Activated T-cell treated with anti-CD3 and anti-CD28 coated beads, Interleukin-2, amount 50 U/mL, for 4 hours (primary cell): ENCODE measurements around the gene RAB35. TPM values are rescaled to one million over a fixed set of nuclear protein-coding genes. Genes with fewer than 3 reads are reported as not detected.
"Not testable (repeated sequence)": the region's sequence is repeated elsewhere in the genome, so short reads cannot be mapped to it uniquely, and the experiment has no call there.

ENCODE experiments used
- ATAC-seq, 2 donors: fragments of 200-7000 bp; cut with Tn5 transposase; one replicate each; pipeline ENCODE4 v1.10.0; 2021
- DNase-seq: peaks from one replicate; pipeline ENCODE4 v3.0.0-alpha.2; 2020
- H3K27me3 Mint-ChIP-seq: one replicate; pipeline ENCODE4 v1.8.0; 2021; ENCODE audit warnings: low read depth, mixed read lengths
- H3K36me3 Mint-ChIP-seq: one replicate; pipeline ENCODE4 v1.8.0; 2022; ENCODE audit warnings: mixed read lengths; ENCODE audit not compliant: insufficient read depth
- H3K4me1 Mint-ChIP-seq: one replicate; pipeline ENCODE4 v1.8.0; 2021; ENCODE audit warnings: low read depth, mixed read lengths
- H3K4me3 Mint-ChIP-seq: one replicate; pipeline ENCODE4 v1.8.0; 2021; ENCODE audit warnings: mild to moderate bottlenecking, moderate library complexity, mixed read lengths
- H3K9me3 Mint-ChIP-seq: one replicate; pipeline ENCODE4 v1.8.0; 2021; ENCODE audit warnings: mixed read lengths
- total RNA-seq, 3 donors: library from RNA; stranded (reverse); gene quantifications; one replicate each; pipeline ENCODE4 v1.2.1, GENCODE V29; 2021

The RAB35 gene
- total RNA-seq, 3 donors from 2014 or later: 70.4 to 90.8 (median 74.6) TPM

DNA sequence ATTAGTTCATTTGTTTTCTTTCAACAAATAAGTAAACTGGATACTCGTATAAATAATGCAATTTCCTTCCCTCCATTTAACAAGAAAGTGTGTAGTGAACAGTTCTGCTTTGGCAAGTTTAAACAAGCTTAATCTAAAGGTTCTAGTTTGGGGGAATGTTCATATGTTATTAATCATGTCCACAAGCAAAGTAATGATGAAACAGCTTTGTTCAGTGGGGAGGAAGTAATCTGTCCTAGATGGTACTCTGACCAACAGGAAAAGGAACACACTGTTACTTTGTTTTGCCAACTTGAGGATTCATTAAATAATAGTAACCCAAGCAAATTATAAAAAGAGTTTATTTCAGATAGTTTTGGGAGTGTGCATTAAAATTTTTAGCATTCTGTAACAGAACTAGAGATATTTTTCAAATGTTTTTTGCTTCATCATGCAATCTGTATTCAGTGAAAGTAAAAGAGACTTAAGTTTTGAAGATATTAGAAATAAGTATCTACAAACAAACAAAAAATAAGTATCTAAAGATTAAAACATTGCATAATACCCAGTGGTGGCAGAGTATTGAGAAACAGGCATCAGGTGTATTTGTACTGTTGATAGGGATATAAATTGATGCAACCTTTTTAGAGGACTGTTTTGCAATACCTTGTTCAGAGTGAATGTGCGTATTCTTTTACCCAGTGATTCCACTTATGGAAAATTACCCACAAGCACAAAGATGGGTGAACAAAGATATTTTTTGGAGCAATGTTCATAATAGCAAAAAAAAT, 61.1 kb downstream of the RAB35 start:
- DNase-seq: no peak
- peaks cover 10% of the 10 kb centered on the region for H3K4me1 Mint-ChIP-seq
- ATAC-seq: no peak
- H3K27me3 Mint-ChIP-seq: no peaks in the 10 kb centered on the region
- H3K4me3 Mint-ChIP-seq: no peak overlapping the region
- H3K36me3 Mint-ChIP-seq: peaks cover 18% of the 10 kb centered on the region
- no peaks in the 10 kb centered on the region for H3K9me3 Mint-ChIP-seq

DNA sequence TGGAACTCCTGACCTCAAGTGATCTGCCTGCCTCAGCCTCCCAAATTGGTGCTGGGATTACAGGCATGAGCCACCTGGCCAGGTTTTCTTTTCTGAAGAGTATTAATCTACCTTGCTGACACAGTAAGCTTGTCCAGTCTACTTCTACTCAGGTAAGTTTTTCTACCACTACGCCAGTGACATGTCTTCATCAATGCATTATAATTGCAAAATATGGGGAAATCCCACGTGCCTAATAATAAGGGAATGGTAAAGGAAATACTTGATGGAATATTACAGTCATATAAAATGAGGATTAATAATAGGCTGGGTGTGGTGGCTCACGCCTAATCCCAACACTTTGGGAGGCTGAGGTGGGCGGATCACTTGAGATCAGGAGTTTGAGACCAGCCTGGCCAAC, 62.3 kb downstream of the RAB35 start:
- H3K9me3 Mint-ChIP-seq: no peaks in the 10 kb centered on the region
- H3K4me1 Mint-ChIP-seq: peaks cover 12% of the 10 kb centered on the region
- DNase-seq (no peak), ATAC-seq (no peak)
- no peaks in the 10 kb centered on the region for H3K27me3 Mint-ChIP-seq
- H3K36me3 Mint-ChIP-seq: peaks cover 20% of the 10 kb centered on the region
- H3K4me3 Mint-ChIP-seq: no peak overlapping the region

DNA sequence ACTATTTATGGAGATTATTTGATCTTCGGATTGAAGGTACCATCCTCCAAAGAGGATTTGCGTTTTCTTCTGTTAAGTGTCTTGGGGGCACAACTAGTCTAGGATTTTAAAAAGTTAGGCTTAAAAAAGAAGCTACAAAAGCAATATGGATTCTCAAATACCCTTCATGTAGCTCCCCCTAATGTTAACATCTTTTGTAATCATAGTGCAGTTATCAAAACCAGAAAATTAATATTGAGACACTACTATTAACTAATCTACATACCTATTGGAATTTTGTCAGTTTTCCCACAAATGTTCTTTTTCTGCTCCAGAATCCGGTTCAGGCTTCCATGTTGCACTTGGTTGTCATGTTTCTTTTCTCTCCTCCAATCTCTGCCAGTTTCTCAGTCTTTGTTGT, 65.0 kb downstream of the RAB35 start:
- no peaks in the 10 kb centered on the region for H3K9me3 Mint-ChIP-seq
- peaks cover 35% of the 10 kb centered on the region for H3K4me1 Mint-ChIP-seq
- H3K27me3 Mint-ChIP-seq: no peaks in the 10 kb centered on the region
- no peak overlapping the region for H3K4me3 Mint-ChIP-seq
- peaks cover 27% of the 10 kb centered on the region for H3K36me3 Mint-ChIP-seq
- ATAC-seq (no peak), DNase-seq (no peak)

DNA sequence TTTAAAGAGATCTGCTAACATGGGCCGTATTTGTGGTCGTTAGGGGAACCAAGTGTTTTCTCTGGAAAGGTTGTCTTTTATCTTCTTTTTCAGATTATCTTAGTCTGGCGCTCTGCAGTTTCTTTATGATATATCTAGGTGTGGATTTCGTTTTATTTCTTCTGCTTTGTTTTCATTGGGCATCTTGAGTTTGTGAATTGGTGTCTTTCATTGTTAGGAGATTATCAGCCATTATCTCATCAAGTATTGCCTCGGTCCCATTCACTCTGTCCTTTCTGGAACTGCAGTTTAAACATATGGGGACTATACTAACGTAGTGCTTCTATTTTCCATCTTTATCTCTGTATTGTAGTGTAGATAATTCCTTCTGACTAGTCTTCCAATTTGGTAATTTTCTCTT, 67.1 kb downstream of the RAB35 start:
- Mint-ChIP-seq H3K36me3 (peaks cover 31% of the 10 kb centered on the region), H3K4me1 (peaks cover 42% of the 10 kb centered on the region)
- DNase-seq: no peak

DNA sequence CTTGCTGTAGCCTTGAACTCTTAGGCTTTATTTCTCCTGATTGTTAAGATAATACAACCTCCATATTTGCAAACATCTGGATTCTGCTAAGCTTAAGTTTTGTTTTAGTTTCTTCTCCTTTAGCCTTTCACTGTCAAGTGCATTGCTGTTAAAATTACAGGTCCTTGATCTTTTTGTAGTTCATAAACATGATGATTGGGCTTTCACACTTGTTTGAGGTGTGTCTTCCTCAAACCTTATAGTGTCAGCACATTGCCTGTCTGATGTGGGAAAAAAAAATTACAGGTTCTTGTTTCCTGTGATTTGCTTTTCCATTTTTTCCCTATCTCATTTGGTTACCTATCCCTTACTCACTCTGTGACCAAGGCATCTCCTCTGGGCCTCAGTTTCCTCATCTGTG, 68.3 kb downstream of the RAB35 start:
- DNase-seq: no peak
- peaks cover 32% of the 10 kb centered on the region for H3K36me3 Mint-ChIP-seq
- H3K27me3 Mint-ChIP-seq: no peaks in the 10 kb centered on the region
- H3K4me1 Mint-ChIP-seq: peaks cover 40% of the 10 kb centered on the region
- no peak for ATAC-seq
- H3K9me3 Mint-ChIP-seq: no peaks in the 10 kb centered on the region
- no peak overlapping the region for H3K4me3 Mint-ChIP-seq

More for the DNA sequence above, 67.1 kb downstream of the RAB35 start:
- no peaks in the 10 kb centered on the region for H3K27me3 Mint-ChIP-seq
- H3K4me3 Mint-ChIP-seq: no peak overlapping the region
- no peaks in the 10 kb centered on the region for H3K9me3 Mint-ChIP-seq
- ATAC-seq: no peak

GRCh38 chr12:120047072-120047471, 69.5 kb downstream of the RAB35 start:
- H3K36me3 Mint-ChIP-seq: peaks cover 33% of the 10 kb centered on the region
- H3K9me3 Mint-ChIP-seq: no peaks in the 10 kb centered on the region
- DNase-seq (no peak), ATAC-seq (no peak)
- H3K4me1 Mint-ChIP-seq: peaks cover 37% of the 10 kb centered on the region
- H3K27me3 Mint-ChIP-seq: no peaks in the 10 kb centered on the region
- H3K4me3 Mint-ChIP-seq: no peak overlapping the region

- H3K9me3 Mint-ChIP-seq, H3K27me3 Mint-ChIP-seq, H3K4me3 Mint-ChIP-seq, DNase-seq, ATAC-seq: not testable (repeated sequence)
- peaks cover 49% of the 10 kb centered on the region for H3K4me1 Mint-ChIP-seq
- H3K36me3 Mint-ChIP-seq: peaks cover 36% of the 10 kb centered on the region
Observed at GRCh38 chr12:120045367-120045766, 71.2 kb downstream of the RAB35 start.

Other genes starting within 250 kb of the RAB35 start
- 1 to 10 TPM; 5.2 to 8.9 (median 5.3) TPM for gene CIT, start 239.4 kb downstream of the RAB35 start, total RNA-seq
- gene BICDL1, start 127.5 kb downstream of the RAB35 start, total RNA-seq: 100 to 1,000 TPM; 121 to 152 (median 130) TPM
- 100 to 1,000 TPM; 192 to 204 (median 200) TPM for gene GCN1, start 78.0 kb upstream of the RAB35 start, total RNA-seq
- 1,000 to 10,000 TPM; 4,185 to 4,369 (median 4,226) TPM for gene RPLP0, start 84.4 kb upstream of the RAB35 start, total RNA-seq
- gene PXN, start 149.0 kb upstream of the RAB35 start, total RNA-seq: 10 to 100 TPM; 49.2 to 54.0 (median 51.1) TPM
- 1,000 to 10,000 TPM; 2,997 to 5,108 (median 5,011) TPM for gene RNU4-2, start 175.2 kb upstream of the RAB35 start, total RNA-seq
- gene RNU4-1, start 176.5 kb upstream of the RAB35 start, total RNA-seq: 1,000 to 10,000 TPM in 2 of 3 donors, 100 to 1,000 TPM in 1; 980 to 2,356 (median 1,498) TPM
- gene SIRT4, start 185.6 kb upstream of the RAB35 start, total RNA-seq: 1 to 10 TPM; 1.3 to 1.8 (median 1.5) TPM
- gene PLA2G1B, start 211.0 kb upstream of the RAB35 start, total RNA-seq: 1 to 10 TPM in 2 of 3 donors, under 1 TPM in 1; 0.79 to 1.3 (median 1.1) TPM